HG02973 (cell line): ENCODE measurements around the gene SEPTIN5.
"Not testable (repeated sequence)": the region's sequence is repeated elsewhere in the genome, so short reads cannot be mapped to it uniquely, and the experiment has no call there.

ENCODE experiments used
- ATAC-seq: cut with Tn5 transposase; IDR thresholded peaks from one replicate; pipeline ENCODE4 v1.9.1; 2021; ENCODE audit warnings: moderate library complexity; ENCODE audit not compliant: unreplicated experiment

SEPTIN5 gene

DNA sequence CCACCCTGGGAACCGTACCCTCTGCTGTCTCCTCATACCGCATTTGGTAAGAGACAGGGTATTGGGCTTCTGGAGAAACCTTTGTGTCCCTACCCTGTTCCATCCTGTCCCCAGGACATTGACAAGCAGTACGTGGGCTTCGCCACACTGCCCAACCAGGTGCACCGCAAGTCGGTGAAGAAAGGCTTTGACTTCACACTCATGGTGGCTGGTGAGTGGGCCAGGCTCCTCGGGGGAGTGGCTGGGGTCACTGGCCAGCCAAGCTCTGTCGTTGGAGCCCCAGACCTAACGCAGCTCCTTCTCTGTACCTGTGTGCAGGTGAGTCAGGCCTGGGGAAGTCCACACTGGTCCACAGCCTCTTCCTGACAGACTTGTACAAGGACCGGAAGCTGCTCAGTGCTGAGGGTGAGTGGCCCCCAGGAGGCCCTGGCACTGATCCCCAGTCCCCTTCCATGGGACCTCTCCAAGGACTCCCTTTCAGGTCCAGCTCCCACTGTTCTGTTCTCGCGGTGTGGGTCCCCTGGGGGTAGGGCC lies 5.3 kb downstream of the SEPTIN5 start:
- ATAC-seq: no peak

DNA sequence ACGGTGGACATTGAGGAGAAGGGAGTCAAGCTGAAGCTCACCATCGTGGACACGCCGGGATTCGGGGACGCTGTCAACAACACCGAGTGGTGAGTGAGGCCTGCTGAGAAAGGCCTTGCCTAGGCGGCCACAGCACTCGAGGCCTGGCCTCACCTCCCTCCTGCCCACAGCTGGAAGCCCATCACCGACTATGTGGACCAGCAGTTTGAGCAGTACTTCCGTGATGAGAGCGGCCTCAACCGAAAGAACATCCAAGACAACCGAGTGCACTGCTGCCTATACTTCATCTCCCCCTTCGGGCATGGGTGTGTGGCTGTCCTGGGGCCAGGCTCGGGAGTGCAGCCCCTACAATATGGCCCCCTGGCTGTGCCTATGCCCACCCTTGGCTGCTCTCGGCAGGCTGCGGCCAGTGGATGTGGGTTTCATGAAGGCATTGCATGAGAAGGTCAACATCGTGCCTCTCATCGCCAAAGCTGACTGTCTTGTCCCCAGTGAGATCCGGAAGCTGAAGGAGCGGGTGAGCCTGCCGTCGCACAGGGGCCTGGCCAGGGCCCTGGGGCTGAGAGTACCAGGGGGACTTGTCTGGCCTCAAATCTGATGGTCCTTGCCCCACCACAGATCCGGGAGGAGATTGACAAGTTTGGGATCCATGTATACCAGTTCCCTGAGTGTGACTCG lies 6.0 kb downstream of the SEPTIN5 start:
- no peak for ATAC-seq

DNA sequence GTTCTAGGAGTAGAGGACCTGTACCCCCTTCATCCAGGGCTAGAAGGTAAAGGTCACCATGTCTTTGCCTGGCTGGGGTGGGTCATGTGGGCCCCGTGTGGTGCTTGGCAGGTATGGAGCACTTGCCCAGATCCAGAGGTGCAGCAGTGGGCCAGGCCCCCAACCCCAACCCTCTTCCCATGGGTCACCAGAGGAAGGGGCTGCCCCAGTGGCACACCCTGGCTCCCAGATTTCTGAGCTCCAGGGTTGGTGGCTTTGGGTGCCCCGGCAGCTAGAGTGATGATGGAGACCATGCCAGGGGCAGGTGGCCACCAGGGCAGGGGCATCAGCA lies 6.7 kb downstream of the SEPTIN5 start:
- no peak for ATAC-seq

DNA sequence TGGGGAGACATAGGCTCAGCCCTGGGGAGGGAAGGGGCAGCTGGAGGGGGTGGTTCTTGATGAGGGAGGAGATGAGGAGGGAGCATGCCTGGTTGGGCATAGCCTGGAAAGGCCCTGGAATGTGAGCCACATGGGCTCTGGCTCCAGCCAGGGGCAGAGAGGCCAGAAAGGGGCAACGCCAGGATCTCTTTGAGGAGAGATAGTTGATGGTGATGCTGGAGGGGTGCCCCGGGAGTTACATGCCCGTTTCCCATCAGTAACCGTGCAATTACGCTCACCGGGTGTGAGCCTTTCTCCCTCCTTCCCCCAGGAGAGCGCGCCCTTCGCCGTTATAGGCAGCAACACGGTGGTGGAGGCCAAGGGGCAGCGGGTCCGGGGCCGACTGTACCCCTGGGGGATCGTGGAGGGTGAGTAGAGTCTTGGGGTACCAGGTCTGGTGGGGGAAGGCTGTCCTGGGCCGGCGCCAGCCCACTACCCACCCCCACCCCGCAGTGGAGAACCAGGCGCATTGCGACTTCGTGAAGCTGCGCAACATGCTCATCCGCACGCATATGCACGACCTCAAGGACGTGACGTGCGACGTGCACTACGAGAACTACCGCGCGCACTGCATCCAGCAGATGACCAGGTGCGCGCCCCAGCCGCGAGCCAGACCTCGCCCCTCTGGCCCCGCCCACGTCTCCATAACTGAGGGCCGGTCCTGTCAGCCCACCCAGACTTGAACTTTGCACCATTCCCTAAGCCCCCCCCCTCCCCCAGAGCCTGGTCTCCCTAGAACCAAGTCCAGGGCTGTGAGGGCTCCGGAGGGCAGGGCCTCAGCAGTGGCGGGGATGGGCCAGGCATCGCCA lies 7.3 kb downstream of the SEPTIN5 start:
- ATAC-seq: no peak

DNA sequence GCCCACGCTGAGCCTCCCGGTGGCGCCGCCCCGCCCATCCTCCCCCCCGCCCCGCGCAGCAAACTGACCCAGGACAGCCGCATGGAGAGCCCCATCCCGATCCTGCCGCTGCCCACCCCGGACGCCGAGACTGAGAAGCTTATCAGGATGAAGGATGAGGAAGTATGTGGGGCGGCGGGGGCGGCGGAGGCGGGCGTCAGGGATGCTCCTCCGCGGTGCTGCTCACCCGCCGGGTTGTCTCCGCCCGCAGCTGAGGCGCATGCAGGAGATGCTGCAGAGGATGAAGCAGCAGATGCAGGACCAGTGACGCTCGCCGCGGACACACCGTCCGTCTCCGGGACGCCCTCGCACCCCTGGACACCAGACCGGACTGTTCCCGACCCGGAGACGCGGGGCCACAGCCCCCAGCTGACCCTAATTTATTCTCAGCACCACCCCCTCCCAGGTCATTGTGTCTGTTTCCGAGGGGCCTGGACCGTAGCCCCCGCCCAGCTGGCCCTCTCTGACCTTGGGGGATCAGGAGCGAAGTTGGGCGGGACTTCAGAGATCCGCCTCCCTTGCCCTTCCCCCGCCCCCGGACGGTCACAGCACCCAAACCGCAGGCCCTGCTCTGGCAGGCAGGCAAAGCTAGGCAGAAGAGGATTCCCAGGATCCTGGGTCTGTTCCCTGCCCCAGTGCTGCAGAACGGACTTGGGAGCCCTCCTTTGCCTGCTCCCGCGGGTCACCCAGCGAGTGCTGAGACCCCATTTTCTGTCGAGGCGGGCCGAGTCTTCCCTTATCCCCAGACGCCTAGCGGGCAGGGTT lies 8.1 kb downstream of the SEPTIN5 start:
- ATAC-seq: no peak

DNA sequence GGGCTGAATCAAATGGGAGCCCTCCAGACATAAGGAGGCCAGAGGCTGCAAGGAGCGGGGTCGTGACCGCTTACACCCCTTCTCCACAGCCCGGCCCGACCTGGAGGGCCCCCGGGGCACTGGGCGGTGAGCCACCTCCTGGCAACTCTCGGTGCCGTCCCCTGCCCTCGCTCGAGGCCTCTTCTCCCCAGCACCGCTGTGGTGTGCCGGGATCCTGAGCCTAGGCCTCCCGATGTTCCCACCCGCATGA lies 8.6 kb downstream of the SEPTIN5 start:
- no peak for ATAC-seq

DNA sequence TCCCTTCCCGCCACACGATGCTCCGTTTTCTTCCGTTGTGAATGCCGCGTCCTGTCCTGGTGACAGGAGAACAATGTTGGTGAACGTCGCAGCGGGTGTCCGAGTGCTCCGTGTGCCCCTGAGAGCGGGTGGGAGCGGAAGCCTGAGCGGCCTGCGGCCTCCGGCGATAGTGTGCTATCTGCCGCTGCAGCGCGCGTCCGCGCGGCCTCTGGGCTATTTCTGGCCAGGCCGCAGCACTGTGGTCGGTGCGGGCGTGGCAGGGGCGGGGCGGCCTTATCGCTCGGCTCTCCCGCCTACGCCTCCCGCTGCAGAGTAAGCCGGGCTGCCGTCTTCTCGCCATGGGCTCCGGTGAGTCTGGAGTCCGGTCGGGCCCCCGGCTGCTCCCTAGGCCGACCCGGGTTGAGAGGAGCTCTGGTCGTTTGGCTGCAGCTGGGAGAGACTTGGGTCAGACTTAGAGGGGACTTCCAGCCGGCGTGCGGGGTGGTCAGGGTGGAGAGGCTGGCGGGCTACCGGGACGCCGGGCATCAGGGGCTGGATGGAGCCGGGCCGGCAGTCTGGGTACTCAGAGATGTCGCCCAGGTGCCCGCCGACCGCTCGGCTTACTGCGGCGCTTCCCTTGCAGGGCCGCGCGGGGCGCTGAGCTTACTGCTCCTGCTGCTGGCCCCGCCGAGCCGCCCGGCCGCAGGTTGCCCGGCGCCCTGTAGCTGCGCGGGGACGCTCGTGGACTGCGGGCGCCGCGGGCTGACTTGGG lies 9.1 kb downstream of the SEPTIN5 start, which contains the start of gene GP1BB:
GP1BB (plus strand) TSS at position 308 of the 751 bp plus-strand sequence; CDS start at position 339, 31 bp downstream.
- no peak for ATAC-seq

DNA sequence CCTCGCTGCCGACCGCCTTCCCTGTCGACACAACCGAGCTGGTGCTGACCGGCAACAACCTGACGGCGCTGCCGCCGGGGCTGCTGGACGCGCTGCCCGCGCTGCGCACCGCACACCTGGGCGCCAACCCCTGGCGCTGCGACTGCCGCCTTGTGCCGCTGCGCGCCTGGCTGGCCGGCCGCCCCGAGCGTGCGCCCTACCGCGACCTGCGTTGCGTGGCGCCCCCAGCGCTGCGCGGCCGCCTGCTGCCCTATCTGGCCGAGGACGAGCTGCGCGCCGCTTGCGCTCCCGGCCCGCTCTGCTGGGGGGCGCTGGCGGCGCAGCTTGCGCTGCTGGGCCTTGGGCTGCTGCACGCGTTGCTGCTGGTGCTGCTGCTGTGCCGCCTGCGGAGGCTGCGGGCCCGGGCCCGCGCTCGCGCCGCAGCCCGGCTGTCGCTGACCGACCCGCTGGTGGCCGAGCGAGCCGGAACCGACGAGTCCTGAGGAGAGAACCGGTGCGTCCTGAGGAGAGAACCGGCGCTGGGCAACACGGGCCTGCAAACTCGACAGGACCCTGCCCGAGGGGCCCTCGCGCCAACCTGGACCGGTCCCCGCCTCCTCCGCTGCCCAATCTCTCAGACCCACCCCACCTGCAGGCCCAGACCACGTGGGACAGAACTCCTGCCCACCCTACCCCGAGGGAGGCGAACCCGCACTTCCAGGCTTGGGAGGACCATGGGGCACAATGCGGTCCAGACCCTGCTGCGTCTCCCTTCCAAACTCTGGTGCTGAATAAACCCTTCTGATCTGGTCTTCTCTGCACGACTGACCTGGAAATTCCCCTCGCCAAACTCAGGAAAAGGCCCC lies 9.9 kb downstream of the SEPTIN5 start:
- no peak for ATAC-seq

DNA sequence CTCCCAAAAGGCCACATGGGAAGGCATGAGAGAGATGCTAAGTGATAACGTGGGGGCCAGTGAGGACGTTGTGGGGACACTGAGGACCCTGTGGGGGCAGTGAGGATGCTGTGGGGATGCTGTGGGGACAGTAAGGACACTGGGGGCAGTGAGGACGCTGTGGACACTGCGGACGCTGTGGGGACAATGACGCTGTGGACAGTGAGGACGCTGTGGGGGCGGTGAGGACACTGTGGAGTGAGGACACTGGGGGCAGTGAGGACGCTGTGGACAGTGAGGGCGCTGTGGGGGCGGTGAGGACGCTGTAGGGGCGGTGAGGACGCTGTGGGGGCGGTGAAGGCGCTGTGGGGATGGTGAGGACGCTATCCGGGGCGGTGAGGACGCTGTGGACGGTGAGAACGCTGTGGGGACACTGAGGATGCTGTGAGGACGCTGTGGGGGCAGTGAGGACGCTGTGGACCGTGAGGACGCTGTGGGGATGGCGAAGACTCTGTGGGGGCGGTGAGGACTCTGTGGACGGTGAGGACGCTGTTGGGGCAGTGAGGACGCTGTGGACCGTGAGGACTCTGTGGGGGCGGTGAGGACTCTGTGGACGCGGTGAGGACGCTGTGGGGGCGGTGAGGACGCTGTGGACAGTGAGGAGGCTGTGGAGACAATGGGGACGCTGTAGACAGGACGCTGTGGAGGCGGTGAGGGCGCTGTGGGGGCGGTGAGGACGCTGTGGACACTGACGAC lies 10.8 kb downstream of the SEPTIN5 start:
- no peak for ATAC-seq

DNA sequence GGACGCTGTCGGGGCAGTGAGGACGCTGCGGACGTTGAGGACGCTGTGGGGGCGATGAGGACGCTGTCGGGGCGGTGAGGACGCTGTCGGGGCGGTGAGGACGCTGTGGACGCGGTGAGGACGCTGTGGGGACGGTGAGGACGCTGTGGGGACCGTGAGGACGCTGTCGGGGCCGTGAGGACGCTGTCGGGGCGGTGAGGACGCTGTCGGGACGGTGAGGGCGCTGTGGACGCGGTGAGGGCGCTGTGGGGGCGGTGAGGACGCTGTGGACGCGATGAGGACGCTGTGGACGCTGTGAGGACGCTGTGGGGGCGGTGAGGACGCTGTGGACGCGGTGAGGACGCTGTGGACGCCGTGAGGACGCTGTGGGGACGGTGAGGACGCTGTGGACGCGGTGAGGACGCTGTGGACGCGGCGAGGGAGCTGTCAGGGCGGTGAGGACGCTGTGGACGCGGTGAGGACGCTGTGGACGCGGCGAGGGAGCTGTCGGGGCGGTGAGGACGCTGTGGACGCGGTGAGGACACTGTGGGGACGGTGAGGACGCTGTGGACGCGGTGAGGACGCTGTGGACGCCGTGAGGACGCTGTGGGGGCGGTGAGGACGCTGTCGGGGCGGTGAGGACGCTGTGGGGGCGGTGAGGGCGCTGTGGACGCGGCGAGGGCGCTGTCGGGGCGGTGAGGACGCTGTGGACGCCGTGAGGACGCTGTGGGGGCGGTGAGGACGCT lies 11.9 kb downstream of the SEPTIN5 start:
- not testable (repeated sequence) for ATAC-seq

DNA sequence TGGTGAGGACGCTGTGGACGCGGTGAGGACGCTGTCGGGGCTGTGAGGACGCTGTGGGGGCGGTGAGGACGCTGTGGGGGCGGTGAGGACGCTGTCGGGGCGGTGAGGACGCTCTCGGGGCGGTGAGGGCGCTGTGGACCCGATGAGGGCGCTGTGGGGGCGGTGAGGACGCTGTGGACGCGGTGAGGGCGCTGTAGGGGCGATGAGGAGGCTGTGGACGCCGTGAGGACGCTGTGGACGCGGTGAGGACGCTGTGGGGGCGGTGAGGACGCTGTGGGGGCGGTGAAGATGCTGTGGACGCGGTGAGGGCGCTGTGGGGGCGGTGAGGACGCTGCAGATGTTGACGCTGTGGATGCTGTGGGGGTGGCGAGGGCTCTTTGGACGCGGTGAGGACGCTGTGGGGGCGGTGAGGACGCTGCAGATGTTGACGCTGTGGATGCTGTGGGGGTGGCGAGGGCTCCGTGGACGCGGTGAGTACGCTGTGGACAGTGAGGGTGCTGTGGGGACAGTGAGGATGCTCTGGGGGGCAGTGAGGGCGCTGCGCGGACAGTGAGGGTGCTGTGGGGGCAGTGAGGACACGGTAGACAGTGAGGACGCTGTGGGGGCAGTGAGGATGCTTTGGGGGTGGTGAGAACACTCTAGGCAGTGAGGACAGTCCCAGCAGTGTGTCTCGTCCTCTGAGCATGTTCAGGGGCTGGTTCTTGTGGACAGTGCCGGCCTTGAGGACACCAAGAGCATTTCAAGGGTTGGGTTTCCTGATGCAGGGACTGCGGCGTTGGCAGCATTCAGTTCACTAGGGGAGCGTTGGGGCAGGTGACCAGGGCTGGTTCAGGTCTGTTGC lies 13.2 kb downstream of the SEPTIN5 start:
- ATAC-seq: no peak

DNA sequence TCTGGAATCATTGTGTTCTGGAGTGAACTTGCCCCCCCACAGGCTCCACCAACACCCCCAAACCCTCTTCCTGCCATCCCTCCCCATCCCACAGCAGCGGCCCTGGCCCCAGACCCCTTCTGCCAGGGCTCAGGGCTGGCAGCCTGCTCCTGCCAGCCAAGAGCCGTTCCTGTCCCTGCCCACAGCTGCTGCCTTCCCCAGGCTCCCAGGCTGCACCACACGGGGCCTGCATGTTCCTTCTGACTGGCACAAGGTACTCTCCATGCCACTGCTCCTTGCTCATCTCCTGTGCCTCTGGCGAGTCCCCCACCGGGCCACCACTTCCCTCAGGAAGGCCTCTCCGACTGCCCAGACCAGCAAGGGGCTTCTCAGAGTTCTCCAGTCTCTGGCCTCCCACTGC lies 14.0 kb downstream of the SEPTIN5 start:
- ATAC-seq: no peak

DNA sequence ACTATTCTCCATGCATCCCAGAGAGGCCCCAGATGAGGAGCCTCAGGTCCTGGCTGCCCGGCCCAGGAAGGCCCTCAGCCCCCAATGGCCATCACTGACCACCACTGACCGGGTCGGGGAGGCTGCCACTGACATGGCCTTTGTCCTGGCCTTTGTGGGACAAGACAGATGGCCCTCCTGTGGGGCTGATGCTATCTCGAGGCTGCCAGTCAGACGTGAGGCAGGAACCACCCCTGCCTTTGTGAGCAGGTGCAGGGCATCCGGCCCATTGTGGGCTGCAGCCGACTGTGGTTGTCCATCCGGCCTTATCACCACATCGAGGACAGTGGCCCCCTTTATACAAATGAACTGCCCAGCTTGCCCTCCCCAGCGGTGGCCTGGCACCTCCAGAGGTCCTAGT lies 14.5 kb downstream of the SEPTIN5 start:
- ATAC-seq: no peak

DNA sequence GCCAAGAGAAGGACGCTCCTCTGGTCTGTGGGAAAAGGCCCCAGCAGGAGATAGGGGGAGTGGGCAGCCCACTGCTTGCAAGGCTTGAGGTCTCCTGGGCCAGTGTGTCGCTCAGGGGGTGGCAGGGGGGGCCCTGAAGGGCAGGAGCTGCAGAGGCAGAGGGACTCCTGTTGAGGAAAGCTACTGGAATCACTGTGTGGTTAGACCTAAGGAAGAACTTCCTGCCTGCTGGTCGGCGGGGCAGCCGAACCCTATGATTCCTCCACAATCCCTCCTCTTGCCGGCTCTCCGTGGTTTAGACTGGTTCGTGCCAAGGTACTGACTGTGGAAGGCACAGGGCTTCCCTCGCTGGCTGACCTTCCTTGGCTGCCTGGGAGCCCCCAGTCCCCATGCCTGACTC lies 15.2 kb downstream of the SEPTIN5 start:
- no peak for ATAC-seq

DNA sequence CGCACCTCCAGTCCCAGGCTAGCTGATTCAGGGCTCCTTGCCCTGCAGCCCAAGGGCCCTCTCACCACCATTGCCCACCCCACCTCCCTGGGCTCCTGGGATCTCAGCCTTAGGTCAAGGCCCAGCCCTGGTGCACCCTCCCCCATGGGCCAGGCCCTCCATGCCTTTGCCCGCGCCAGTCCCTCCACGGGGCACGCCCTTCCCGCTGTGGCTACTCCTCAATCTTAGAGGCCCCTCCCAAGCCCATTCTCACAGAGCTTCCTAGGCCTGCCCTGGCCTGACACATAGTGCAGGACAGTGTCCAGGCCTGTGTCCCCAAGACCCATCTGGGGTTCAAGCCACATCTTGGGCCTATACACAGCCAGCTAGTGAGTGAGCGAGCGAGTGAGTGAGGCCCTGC lies 15.9 kb downstream of the SEPTIN5 start:
- ATAC-seq: no peak

DNA sequence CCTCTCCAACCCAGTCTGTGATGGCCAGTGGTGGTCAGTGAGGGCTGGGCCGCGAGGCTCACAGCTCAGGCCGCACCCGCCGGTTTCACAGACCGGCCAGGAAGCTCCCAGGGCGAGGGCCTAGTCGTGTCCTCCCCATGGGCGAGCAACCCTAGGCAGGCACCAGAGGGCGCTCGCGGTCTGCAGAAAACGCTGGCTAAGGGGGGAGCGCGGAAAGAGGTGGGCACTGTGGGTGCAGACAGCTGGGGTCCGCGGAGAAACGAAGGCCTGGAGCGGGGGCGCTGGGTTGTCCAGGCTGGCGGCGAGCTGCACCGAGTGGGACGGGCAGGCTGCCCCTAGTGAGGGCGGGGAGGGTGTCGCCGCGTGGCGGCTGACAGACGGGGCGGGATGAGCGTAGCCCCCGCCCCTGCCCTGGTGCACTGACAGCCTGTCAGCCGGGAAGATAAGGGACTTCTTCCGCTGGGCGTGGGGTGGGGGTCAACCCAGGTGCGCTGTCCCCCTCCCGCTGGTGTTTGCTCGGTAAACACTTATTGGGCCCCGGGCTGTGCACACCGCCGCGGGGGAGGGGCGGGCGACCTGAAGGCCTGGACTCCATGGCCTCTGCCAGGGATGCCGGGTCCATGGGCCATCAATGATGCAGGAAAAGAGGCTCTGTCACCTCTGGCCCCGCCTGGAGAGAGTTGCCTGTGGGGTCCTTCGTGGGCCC lies 16.5 kb downstream of the SEPTIN5 start:
- ATAC-seq: no peak
